Measurements from ENCODE around the gene JSRP1.

JSRP1 gene

GRCh38 chr19:2239771-2240770 lies 16.1 kb downstream of the JSRP1 start:
- Histone ChIP-seq H3K27me3 (ENCODE audit: control insufficient read depth, insufficient read depth, low read length) (no peaks in the 10 kb centered on the region), H3K36me3 (ENCODE audit: control insufficient read depth, low read depth, low read length) (peaks cover 19% of the 10 kb centered on the region), H3K4me1 (ENCODE audit: control insufficient read depth, low read depth, low read length) (peaks cover 23% of the 10 kb centered on the region), H3K27ac (ENCODE audit: low read length) (no peak overlapping the region), H3K9me3 (ENCODE audit: control insufficient read depth, low read depth, low read length) (no peaks in the 10 kb centered on the region), H3K4me3 (ENCODE audit: low read length) (peak overlapping the region; percentile 90), H3K9ac (ENCODE audit: low read length) (peak overlapping the region; percentile 65)

- Histone ChIP-seq H3K27ac (ENCODE audit: low read length) (no peak overlapping the region), H3K4me3 (ENCODE audit: low read length) (peak overlapping the region; percentile 90), H3K9me3 (ENCODE audit: control insufficient read depth, low read depth, low read length) (no peaks in the 10 kb centered on the region), H3K27me3 (ENCODE audit: control insufficient read depth, insufficient read depth, low read length) (no peaks in the 10 kb centered on the region), H3K4me1 (ENCODE audit: control insufficient read depth, low read depth, low read length) (peaks cover 23% of the 10 kb centered on the region), H3K36me3 (ENCODE audit: control insufficient read depth, low read depth, low read length) (peaks cover 11% of the 10 kb centered on the region), H3K9ac (ENCODE audit: low read length) (peak overlapping the region; percentile 65)
Measured at GRCh38 chr19:2239173-2239572, 17.0 kb downstream of the JSRP1 start.

GRCh38 chr19:2237869-2238153 lies 18.4 kb downstream of the JSRP1 start:
- Histone ChIP-seq H3K36me3 (ENCODE audit: control insufficient read depth, low read depth, low read length) (peaks cover 12% of the 10 kb centered on the region), H3K9ac (ENCODE audit: low read length) (no peak overlapping the region), H3K27me3 (ENCODE audit: control insufficient read depth, insufficient read depth, low read length) (no peaks in the 10 kb centered on the region), H3K4me3 (ENCODE audit: low read length) (peak overlapping the region; percentile 90), H3K9me3 (ENCODE audit: control insufficient read depth, low read depth, low read length) (no peaks in the 10 kb centered on the region), H3K4me1 (ENCODE audit: control insufficient read depth, low read depth, low read length) (peaks cover 23% of the 10 kb centered on the region), H3K27ac (ENCODE audit: low read length) (no peak overlapping the region)

- peak overlapping the region; percentile 90 for H3K4me3 ChIP-seq (ENCODE audit: low read length)
- peaks cover 23% of the 10 kb centered on the region for H3K4me1 ChIP-seq (ENCODE audit: control insufficient read depth, low read depth, low read length)
- H3K36me3 ChIP-seq (ENCODE audit: control insufficient read depth, low read depth, low read length): peaks cover 16% of the 10 kb centered on the region
- H3K27ac ChIP-seq (ENCODE audit: low read length): peak overlapping the region; percentile 76
- peak overlapping the region; percentile 91 for H3K9ac ChIP-seq (ENCODE audit: low read length)
- no peaks in the 10 kb centered on the region for H3K27me3 ChIP-seq (ENCODE audit: control insufficient read depth, insufficient read depth, low read length)
- no peaks in the 10 kb centered on the region for H3K9me3 ChIP-seq (ENCODE audit: control insufficient read depth, low read depth, low read length)
Measured at GRCh38 chr19:2237051-2237868, 19.0 kb downstream of the JSRP1 start.

- Histone ChIP-seq H3K36me3 (ENCODE audit: control insufficient read depth, low read depth, low read length) (peaks cover 16% of the 10 kb centered on the region), H3K4me3 (ENCODE audit: low read length) (peak within 1 kb of the TSS; percentile 90), H3K9ac (ENCODE audit: low read length) (peak within 1 kb of the TSS; percentile 91), H3K27ac (ENCODE audit: low read length) (peak within 1 kb of the TSS; percentile 76), H3K9me3 (ENCODE audit: control insufficient read depth, low read depth, low read length) (no peaks in the 10 kb centered on the region), H3K4me1 (ENCODE audit: control insufficient read depth, low read depth, low read length) (peaks cover 23% of the 10 kb centered on the region), H3K27me3 (ENCODE audit: control insufficient read depth, insufficient read depth, low read length) (no peaks in the 10 kb centered on the region)
Measured at GRCh38 chr19:2236314-2237050, 19.7 kb downstream of the JSRP1 start, which contains the start of the genes PLEKHJ1 and SF3A2. PLEKHJ1 (minus strand) TSS chr19:2236329; CDS start chr19:2236248, 81 bp downstream. SF3A2 (plus strand) TSS chr19:2236824; CDS start chr19:2243419, 6,595 bp downstream.

- Histone ChIP-seq H3K9me3 (ENCODE audit: control insufficient read depth, low read depth, low read length) (no peaks in the 10 kb centered on the region), H3K27me3 (ENCODE audit: control insufficient read depth, insufficient read depth, low read length) (no peaks in the 10 kb centered on the region), H3K4me1 (ENCODE audit: control insufficient read depth, low read depth, low read length) (peaks cover 23% of the 10 kb centered on the region), H3K27ac (ENCODE audit: low read length) (no peak overlapping the region), H3K36me3 (ENCODE audit: control insufficient read depth, low read depth, low read length) (peaks cover 16% of the 10 kb centered on the region), H3K9ac (ENCODE audit: low read length) (peak overlapping the region; percentile 91), H3K4me3 (ENCODE audit: low read length) (peak overlapping the region; percentile 90)
Measured at GRCh38 chr19:2236064-2236313, 20.2 kb downstream of the JSRP1 start.

- H3K9me3 ChIP-seq (ENCODE audit: control insufficient read depth, low read depth, low read length): no peaks in the 10 kb centered on the region
- no peaks in the 10 kb centered on the region for H3K27me3 ChIP-seq (ENCODE audit: control insufficient read depth, insufficient read depth, low read length)
- H3K9ac ChIP-seq (ENCODE audit: low read length): peak overlapping the region; percentile 91
- peaks cover 23% of the 10 kb centered on the region for H3K4me1 ChIP-seq (ENCODE audit: control insufficient read depth, low read depth, low read length)
- H3K27ac ChIP-seq (ENCODE audit: low read length): peak overlapping the region; percentile 24
- H3K4me3 ChIP-seq (ENCODE audit: low read length): peak overlapping the region; percentile 90
- peaks cover 16% of the 10 kb centered on the region for H3K36me3 ChIP-seq (ENCODE audit: control insufficient read depth, low read depth, low read length)
Measured at GRCh38 chr19:2235381-2236063, 20.7 kb downstream of the JSRP1 start.

GRCh38 chr19:2234996-2235380 lies 21.2 kb downstream of the JSRP1 start:
- Histone ChIP-seq H3K36me3 (ENCODE audit: control insufficient read depth, low read depth, low read length) (peaks cover 20% of the 10 kb centered on the region), H3K27me3 (ENCODE audit: control insufficient read depth, insufficient read depth, low read length) (no peaks in the 10 kb centered on the region), H3K9ac (ENCODE audit: low read length) (peak overlapping the region; percentile 91), H3K9me3 (ENCODE audit: control insufficient read depth, low read depth, low read length) (no peaks in the 10 kb centered on the region), H3K27ac (ENCODE audit: low read length) (peak overlapping the region; percentile 24), H3K4me1 (ENCODE audit: control insufficient read depth, low read depth, low read length) (peaks cover 23% of the 10 kb centered on the region), H3K4me3 (ENCODE audit: low read length) (peak overlapping the region; percentile 90)

GRCh38 chr19:2233601-2234280 lies 22.5 kb downstream of the JSRP1 start:
- peaks cover 24% of the 10 kb centered on the region for H3K36me3 ChIP-seq (ENCODE audit: control insufficient read depth, low read depth, low read length)
- H3K4me3 ChIP-seq (ENCODE audit: low read length): no peak overlapping the region
- H3K9me3 ChIP-seq (ENCODE audit: control insufficient read depth, low read depth, low read length): no peaks in the 10 kb centered on the region
- no peak overlapping the region for H3K27ac ChIP-seq (ENCODE audit: low read length)
- H3K4me1 ChIP-seq (ENCODE audit: control insufficient read depth, low read depth, low read length): peaks cover 15% of the 10 kb centered on the region
- H3K9ac ChIP-seq (ENCODE audit: low read length): no peak overlapping the region
- H3K27me3 ChIP-seq (ENCODE audit: control insufficient read depth, insufficient read depth, low read length): no peaks in the 10 kb centered on the region

GRCh38 chr19:2232286-2233151 lies 23.7 kb downstream of the JSRP1 start:
- Histone ChIP-seq H3K27me3 (ENCODE audit: control insufficient read depth, insufficient read depth, low read length) (no peaks in the 10 kb centered on the region), H3K4me1 (ENCODE audit: control insufficient read depth, low read depth, low read length) (peaks cover 2% of the 10 kb centered on the region), H3K4me3 (ENCODE audit: low read length) (no peak overlapping the region), H3K36me3 (ENCODE audit: control insufficient read depth, low read depth, low read length) (peaks cover 28% of the 10 kb centered on the region), H3K27ac (ENCODE audit: low read length) (no peak overlapping the region), H3K9me3 (ENCODE audit: control insufficient read depth, low read depth, low read length) (no peaks in the 10 kb centered on the region), H3K9ac (ENCODE audit: low read length) (no peak overlapping the region)
